GM12892 (cell line): Measurements from ENCODE around the gene MAMLD1. TPM values are rescaled to one million over a fixed set of nuclear protein-coding genes. Genes with fewer than 3 reads are reported as not detected.

Experiments
- DNase-seq: peaks from one replicate; pipeline ENCODE4 v3.0.0; 2011; ENCODE audit not compliant: insufficient read length
- FAIRE-seq: peaks from 2 replicates; lab custom pipeline; 2011; peaks lifted over from hg19 to GRCh38; lab: Jason Lieb, UNC
- POLR2A ChIP-seq: IDR thresholded peaks from 2 replicates; pipeline ENCODE4 v1.6.1; 2011; ENCODE audit warnings: low read depth, low read length, control low read depth
- POLR2AphosphoS5 ChIP-seq: IDR thresholded peaks from 2 replicates; pipeline ENCODE4 v1.6.1; 2011; ENCODE audit warnings: low read depth, low read length, control low read depth
- TAF1 ChIP-seq: IDR thresholded peaks from 2 replicates; pipeline ENCODE4 v1.6.1; 2011; ENCODE audit warnings: low read depth, mild to moderate bottlenecking, control low read depth, low read length, borderline replicate concordance
- polyA plus RNA-seq: library from polyadenylated mRNA; unstranded; fragments of >200 nt; gene quantifications from one replicate; pipeline ENCODE4 v1.2.1, GENCODE V29; 2012; ENCODE audit warnings: missing spikeins, inconsistent platforms; ENCODE audit not compliant: missing spikeins

MAMLD1 gene, protein sequence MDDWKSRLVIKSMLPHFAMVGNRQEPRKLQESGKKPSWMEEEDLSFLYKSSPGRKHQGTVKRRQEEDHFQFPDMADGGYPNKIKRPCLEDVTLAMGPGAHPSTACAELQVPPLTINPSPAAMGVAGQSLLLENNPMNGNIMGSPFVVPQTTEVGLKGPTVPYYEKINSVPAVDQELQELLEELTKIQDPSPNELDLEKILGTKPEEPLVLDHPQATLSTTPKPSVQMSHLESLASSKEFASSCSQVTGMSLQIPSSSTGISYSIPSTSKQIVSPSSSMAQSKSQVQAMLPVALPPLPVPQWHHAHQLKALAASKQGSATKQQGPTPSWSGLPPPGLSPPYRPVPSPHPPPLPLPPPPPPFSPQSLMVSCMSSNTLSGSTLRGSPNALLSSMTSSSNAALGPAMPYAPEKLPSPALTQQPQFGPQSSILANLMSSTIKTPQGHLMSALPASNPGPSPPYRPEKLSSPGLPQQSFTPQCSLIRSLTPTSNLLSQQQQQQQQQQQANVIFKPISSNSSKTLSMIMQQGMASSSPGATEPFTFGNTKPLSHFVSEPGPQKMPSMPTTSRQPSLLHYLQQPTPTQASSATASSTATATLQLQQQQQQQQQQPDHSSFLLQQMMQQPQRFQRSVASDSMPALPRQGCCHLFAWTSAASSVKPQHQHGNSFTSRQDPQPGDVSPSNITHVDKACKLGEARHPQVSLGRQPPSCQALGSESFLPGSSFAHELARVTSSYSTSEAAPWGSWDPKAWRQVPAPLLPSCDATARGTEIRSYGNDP
- polyA plus RNA-seq, result not detected

DNA sequence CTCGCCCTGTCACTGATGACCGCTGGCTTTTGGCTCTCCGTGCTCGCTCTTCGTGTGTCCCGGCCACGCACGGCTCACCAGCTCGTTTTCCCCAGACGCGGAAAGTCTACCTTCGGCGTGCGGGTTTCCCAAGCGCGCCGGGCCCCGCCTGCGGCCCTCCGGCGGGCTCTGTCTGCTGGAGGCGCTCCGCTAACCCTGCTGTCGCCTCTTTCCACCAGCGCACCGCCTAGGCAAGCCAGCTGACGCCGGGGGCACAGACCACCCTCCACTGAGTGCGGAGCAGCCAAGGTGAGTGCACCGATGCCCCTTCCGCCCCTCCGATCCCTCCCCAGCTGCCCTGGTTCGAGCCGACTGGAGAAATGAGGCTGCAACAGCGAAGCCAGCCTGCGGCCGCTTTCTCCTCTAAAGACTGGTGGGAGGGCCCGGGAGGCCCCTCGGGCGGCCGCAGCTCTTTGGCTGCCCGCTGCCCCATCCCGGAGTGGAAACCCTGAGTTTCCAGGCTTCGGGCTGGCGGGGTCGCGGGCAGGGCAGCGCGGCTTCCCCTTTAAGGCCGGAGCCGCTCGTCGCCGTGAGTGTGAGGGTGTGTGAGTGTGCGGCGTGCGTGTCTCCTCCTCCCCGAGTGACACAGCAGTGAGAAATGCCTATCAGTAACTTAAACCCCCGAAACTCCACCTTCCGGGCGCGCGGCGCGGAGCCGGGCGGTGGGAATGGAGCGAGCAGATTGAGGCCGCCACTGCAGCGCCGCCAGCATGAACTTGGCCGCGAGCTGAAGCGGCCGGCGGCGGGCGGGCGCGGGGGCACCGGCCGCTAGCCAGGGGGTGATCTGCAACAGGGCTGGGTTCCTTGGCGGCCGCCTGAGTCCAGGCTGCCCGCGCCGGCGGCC, at the start of gene MAMLD1:
Gene MAMLD1, plus strand, starts transcription at position 719 of the 883 bp plus-strand sequence. CDS start 82,200 bp downstream, outside the sequence.
- FAIRE-seq, result no peak
- TF ChIP-seq TAF1 (no peak), POLR2A (no peak), POLR2AphosphoS5 (no peak)
- DNase-seq, result no peak

DNA sequence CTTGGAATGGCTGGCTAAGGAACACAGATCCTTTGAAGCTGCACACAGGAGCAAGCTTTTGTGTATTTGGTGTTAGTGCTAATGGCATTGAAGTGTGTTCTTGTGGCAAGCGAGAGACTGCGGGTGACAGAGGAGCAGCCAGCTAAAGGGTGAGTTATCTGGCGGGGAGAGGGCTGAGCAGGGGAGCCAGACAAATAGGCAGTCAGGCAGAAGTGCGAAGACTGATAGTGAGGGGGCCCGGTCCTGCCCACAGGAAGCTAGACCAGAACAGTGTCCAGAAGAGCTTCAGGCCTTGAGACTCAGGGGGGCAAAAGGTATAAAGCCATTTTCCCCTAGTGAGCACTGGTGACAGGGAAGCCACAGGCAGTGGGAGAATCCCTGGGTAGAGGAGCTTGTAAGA, 49.6 kb upstream of the MAMLD1 start:
- TF ChIP-seq POLR2AphosphoS5, result no peak
- TF ChIP-seq TAF1, result no peak
- DNase-seq (no peak), FAIRE-seq (no peak)

DNA sequence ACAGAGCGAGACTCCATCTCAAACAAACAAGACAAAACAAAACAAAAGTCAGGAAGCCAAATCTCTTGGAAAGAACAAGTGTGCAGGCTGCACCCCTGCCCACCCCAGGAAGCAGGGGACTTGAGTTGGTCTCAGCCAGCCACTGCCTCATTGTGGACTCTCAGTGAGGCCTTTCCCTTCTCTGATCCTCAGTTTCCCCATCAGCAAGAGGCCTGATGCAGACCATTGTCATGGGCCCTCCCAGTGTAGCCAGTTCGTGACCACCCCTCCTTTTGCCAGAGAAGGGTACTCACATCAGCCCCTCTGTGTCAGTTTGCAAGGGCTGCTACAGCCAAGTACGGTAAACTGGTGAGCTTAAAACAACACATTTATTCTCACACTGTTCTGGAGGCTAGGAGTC, 48.9 kb upstream of the MAMLD1 start:
- FAIRE-seq, result no peak
- TF ChIP-seq POLR2AphosphoS5 (no peak), TAF1 (no peak), POLR2A (no peak)
- DNase-seq, result no peak

DNA sequence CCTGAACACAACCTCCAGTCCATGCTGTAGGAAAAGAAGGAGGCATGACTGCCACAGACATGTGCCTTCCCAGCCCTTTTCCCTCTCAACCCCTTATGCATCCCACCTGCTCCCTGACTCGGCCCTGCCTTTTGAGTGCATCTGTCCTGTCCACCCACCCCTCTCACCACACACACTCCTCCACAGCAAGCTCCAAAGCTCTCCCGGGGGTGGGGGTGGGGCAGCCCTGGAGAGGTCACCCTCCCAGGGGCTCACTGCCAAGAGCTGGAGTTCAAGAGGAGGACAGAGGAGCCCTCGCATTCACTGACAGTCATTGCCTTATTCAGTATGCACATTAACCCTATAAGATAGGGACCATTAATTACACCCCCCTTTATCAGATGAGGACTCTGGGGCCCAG, 46.6 kb upstream of the MAMLD1 start:
- FAIRE-seq (no peak), DNase-seq (no peak)
- TF ChIP-seq POLR2A, result no peak
- no peak for TF ChIP-seq POLR2AphosphoS5
- no peak for TF ChIP-seq TAF1

DNA sequence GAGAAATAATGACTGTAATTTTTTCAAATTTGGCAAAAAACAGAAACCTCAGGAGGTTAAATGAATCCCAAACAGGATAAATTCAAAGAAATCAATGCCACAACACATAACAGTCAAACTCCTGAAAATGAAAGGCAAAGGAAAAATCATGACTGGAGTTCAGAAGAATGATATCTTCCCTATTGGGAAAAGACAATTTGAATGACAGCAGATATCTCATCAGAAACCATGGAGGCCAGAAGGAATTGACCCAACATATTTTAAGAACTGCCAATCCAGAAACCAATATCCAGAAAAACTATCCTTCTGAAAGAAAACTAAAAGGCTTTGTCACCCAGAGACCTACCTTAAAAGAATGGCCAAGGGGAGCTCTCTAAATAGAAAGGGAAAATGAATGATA, 40.1 kb upstream of the MAMLD1 start:
- DNase-seq (no peak), FAIRE-seq (no peak)
- TF ChIP-seq TAF1, result no peak

DNA sequence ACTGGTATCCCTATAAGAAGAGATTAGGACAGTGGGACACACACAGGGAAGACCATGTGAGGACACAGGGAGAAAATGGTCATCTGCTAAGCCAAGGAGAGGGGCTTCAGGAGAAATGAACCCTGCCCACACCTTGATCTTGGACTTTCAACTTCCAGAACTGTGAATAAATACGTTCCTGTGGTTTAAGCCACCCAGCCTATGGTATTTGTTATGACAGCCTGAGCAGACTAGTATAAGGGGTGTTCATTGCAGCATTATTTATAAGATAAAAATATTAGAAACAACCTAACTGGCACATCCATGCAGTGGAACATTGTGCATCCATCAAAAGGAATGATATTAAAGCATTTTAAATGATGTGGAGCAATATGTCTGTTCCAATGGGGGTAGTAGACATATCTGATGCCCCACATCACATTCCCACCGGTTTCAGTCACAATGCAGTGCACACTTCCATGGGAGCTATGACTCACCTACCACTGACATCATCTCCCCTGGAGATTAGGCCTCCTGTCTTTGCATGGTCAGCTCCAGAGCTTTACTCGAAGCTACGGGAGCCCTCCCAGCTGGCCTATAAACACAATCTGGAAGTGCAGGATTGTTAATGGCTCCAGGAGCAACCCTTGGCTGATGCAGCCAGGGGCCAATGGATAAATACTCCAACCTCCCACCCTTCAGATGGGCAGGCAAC, 38.9 kb upstream of the MAMLD1 start:
- FAIRE-seq, result no peak
- no peak for DNase-seq
- no peak for TF ChIP-seq POLR2AphosphoS5
- no peak for TF ChIP-seq TAF1
- no peak for TF ChIP-seq POLR2A

DNA sequence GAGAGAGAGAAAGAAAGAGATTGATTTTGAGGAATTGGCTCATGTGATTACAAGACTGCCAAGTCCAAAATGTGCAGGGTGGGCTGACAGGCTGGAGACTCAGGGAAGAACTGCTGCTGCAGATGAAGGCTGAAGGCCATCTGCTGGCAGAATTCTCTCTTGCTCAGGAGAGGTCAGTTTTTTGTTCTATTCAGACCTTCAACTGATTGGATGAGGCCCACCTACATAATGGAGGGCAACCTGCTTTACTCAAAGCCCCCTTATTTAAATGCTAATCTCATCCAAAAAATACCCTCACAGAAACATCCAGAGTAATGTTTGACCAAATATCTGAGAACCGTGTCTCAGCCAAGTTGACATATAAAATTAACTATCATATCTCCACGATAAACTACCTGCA, 38.2 kb upstream of the MAMLD1 start:
- TF ChIP-seq POLR2A (no peak), POLR2AphosphoS5 (no peak), TAF1 (no peak)
- no peak for DNase-seq
- no peak for FAIRE-seq

DNA sequence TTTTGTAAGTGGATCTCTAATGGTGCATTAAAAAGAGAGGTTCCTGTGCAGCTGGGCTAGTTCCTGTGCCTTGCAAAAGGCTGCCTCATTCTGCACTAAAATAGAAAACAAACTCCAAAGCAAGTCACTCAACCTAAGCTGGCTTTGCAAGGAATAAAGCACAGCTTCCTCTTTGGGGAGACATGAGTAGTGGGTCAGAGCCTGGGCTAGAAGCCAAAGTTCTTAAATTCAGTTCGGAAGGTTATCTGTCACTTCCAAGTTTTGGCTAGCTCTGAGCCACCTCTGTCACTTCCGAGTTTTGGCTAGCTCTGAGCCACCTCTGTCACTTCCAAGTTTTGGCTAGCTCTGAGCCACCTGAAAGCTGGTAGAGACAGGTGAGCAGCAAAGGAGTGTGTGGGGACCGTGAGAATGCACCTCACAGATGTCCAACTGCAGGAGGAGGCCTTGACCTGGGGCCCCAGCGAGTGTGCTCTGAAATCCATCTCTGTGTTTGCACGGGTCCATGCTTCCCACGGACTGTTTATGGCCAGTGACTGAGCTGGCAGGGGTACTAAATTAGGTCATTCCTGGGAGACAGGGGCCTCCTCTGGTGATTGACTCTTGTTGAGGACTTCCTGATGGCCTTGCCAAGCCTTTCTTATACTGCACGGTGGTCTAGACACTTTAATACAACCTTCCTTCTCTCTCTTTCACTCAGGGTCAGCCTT, 36.4 kb upstream of the MAMLD1 start:
- no peak for DNase-seq
- TF ChIP-seq POLR2AphosphoS5 (no peak), POLR2A (no peak), TAF1 (no peak)
- FAIRE-seq, result no peak

DNA sequence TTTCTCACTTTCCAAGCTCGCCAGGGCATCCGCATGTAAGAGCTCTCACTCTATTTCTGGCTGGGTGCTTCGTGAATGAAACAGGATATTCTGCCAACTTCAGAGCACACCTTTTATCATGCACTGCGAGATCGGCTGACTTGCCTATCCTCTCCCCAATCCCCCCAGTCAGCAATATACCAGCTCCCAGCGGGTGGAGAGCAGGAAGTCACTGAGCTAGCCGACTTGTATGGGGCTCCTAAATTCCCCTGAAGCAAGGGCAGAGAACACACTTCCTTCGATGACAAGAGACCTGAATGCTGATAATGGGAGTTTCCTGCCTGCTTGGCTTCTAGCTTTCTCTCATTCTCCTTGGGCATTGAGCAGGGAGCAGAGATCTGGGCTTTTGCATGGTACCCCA, 33.8 kb upstream of the MAMLD1 start:
- no peak for FAIRE-seq
- TF ChIP-seq TAF1 (no peak), POLR2AphosphoS5 (no peak), POLR2A (no peak)

DNA sequence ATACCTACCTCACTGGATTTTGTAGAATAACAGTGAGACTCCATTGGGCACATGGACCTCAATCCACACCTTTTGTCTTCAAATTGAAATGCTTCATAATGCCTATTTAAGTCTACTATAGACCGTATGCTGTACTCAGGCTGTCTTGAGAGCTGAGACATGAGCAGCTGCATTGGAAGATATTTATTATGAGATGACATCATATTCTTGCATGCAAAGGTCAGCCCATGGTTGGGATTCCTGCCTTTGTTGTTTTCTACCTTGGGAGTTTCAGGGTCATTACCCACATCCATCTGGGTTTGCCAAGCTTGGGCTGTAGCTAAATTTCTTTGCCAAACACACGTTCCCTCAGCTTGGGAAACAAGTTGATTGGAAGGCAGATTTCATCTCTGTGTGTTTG, 33.2 kb upstream of the MAMLD1 start:
- DNase-seq (no peak), FAIRE-seq (no peak)
- TF ChIP-seq POLR2A, result no peak
- no peak for TF ChIP-seq POLR2AphosphoS5
- no peak for TF ChIP-seq TAF1

More for the DNA sequence above, 33.8 kb upstream of the MAMLD1 start:
- DNase-seq, result no peak
